ENCODE measurements around the gene PRKCA.

PRKCA gene

DNA sequence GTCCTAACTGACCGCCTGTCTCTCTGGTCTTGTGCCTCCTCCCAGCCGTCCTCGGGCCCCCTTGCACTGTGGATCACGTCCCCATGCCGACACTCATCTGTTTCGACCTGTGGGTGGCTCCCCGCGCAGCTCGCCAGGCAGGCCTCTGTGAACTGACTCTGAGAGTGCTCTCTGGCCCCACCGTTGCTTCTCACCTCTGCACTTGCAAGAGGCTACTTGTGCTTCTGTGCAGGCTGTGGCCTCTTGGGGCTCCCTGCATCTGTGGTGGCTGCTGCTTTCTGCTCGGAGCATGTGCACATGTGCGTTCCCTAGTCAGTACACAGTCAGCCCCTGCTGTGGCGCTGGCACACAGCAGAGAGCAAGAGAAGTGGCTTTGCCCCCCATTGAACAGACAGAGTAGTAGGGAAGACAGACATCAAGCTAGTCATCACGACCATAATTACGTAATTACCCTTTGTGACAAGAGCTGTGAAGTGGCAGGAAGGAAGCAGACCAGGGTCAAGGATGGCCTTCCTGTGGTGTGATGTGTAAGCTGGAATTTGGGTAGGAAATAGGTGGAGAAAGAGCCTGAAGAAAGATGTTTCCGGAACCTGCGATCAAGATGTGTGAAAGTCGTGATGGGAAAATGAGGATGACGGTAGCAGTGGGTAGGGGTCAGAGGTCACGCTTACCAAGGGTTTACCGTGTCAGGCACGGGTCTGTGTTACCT lies 276.5 kb downstream of the PRKCA start:
- Histone ChIP-seq H3K9me2 (replicated peaks; ENCODE audit: control insufficient read depth, low read length) (no peaks in the 10 kb centered on the region), H3F3A (ENCODE audit: control insufficient read depth, insufficient read depth) (no peaks in the 10 kb centered on the region), H3K27ac (ENCODE audit: low read depth, low read length) (no peak overlapping the region), H3K27me3 (ENCODE audit: control insufficient read depth, low read length) (no peaks in the 10 kb centered on the region), H3K4me3 (ENCODE audit: low read length) (no peak overlapping the region), H3K9me3 (ENCODE audit: control insufficient read depth, insufficient read depth, low read length) (no peaks in the 10 kb centered on the region), H3K4me1 (ENCODE audit: control insufficient read depth, low read length) (no peaks in the 10 kb centered on the region), H3K4me2 (ENCODE audit: low read length) (no peak overlapping the region), H3K36me3 (ENCODE audit: control insufficient read depth, low read length) (no peaks in the 10 kb centered on the region), H3K79me2 (ENCODE audit: control insufficient read depth, low read length) (no peaks in the 10 kb centered on the region), H4K20me1 (ENCODE audit: control insufficient read depth, insufficient read depth, low read depth, low read length) (no peaks in the 10 kb centered on the region)
- TF ChIP-seq, protein P1, sequence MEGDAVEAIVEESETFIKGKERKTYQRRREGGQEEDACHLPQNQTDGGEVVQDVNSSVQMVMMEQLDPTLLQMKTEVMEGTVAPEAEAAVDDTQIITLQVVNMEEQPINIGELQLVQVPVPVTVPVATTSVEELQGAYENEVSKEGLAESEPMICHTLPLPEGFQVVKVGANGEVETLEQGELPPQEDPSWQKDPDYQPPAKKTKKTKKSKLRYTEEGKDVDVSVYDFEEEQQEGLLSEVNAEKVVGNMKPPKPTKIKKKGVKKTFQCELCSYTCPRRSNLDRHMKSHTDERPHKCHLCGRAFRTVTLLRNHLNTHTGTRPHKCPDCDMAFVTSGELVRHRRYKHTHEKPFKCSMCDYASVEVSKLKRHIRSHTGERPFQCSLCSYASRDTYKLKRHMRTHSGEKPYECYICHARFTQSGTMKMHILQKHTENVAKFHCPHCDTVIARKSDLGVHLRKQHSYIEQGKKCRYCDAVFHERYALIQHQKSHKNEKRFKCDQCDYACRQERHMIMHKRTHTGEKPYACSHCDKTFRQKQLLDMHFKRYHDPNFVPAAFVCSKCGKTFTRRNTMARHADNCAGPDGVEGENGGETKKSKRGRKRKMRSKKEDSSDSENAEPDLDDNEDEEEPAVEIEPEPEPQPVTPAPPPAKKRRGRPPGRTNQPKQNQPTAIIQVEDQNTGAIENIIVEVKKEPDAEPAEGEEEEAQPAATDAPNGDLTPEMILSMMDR (IDR thresholded peaks at IDR 0.05; ENCODE audit: low read depth, low read length, poor library complexity, severe bottlenecking) = no peak
- TF ChIP-seq EZH2phosphoT487 (IDR thresholded peaks at IDR 0.05; ENCODE audit: borderline replicate concordance, low read length) = no peak

- H3K4me1 ChIP-seq (ENCODE audit: control insufficient read depth, low read length) = no peaks in the 10 kb centered on the region
- no peaks in the 10 kb centered on the region for H3K36me3 ChIP-seq (ENCODE audit: control insufficient read depth, low read length)
- TF ChIP-seq EZH2phosphoT487 (IDR thresholded peaks at IDR 0.05; ENCODE audit: borderline replicate concordance, low read length) = no peak
- TF ChIP-seq, protein P1 (IDR thresholded peaks at IDR 0.05; ENCODE audit: low read depth, low read length, poor library complexity, severe bottlenecking) = no peak
- no peaks in the 10 kb centered on the region for H3K9me2 ChIP-seq (replicated peaks; ENCODE audit: control insufficient read depth, low read length)
- no peak overlapping the region for H3K4me3 ChIP-seq (ENCODE audit: low read length)
- H4K20me1 ChIP-seq (ENCODE audit: control insufficient read depth, insufficient read depth, low read depth, low read length) = no peaks in the 10 kb centered on the region
- H3K27me3 ChIP-seq (ENCODE audit: control insufficient read depth, low read length) = no peaks in the 10 kb centered on the region
- H3K9me3 ChIP-seq (ENCODE audit: control insufficient read depth, insufficient read depth, low read length) = no peaks in the 10 kb centered on the region
- no peaks in the 10 kb centered on the region for H3K79me2 ChIP-seq (ENCODE audit: control insufficient read depth, low read length)
- H3F3A ChIP-seq (ENCODE audit: control insufficient read depth, insufficient read depth) = no peaks in the 10 kb centered on the region
- H3K4me2 ChIP-seq (ENCODE audit: low read length) = no peak overlapping the region
- no peak overlapping the region for H3K27ac ChIP-seq (ENCODE audit: low read depth, low read length)
Measured at GRCh38 chr17:66579556-66579955, 277.1 kb downstream of the PRKCA start.

DNA sequence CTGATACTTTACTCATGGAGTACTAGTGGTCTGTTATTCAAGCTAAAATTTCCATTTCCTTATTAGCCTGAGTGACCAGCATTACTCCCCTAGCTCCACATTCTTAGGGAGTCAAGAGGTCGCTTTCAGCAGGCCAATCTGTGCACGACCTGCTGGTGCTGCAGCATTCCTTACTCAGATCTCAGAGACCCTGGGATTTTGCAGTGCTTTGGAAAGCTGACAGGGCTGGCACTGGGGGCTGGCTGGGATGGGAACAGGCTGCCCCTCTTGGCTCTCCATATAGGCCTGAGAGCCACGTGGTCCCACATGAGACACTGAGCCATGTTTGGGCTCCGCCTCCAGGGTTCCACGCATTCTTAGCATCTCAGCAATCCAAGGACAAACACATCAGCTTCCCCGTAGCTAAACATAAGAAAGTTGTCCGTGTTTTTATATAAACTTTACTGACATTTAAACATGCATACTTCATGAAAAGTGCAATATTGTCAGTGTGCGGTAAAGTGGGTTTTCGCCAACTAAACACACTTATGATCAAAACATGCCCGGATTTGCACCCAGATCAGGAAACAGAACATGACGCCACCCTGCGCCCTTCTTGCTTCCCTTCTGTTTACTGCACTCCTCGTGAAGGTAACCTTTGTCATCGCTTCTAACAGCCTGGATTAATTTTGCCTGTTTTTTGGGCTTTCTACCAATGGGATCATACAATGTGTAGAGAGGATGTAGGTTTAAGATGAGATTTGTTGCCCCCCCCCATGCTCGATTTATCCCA lies 278.0 kb downstream of the PRKCA start:
- H3F3A ChIP-seq (ENCODE audit: control insufficient read depth, insufficient read depth) = no peaks in the 10 kb centered on the region
- no peaks in the 10 kb centered on the region for H3K27me3 ChIP-seq (ENCODE audit: control insufficient read depth, low read length)
- no peaks in the 10 kb centered on the region for H3K36me3 ChIP-seq (ENCODE audit: control insufficient read depth, low read length)
- no peaks in the 10 kb centered on the region for H3K9me3 ChIP-seq (ENCODE audit: control insufficient read depth, insufficient read depth, low read length)
- no peak overlapping the region for H3K4me3 ChIP-seq (ENCODE audit: low read length)
- no peak overlapping the region for H3K27ac ChIP-seq (ENCODE audit: low read depth, low read length)
- H3K4me2 ChIP-seq (ENCODE audit: low read length) = no peak overlapping the region
- no peaks in the 10 kb centered on the region for H4K20me1 ChIP-seq (ENCODE audit: control insufficient read depth, insufficient read depth, low read depth, low read length)
- H3K9me2 ChIP-seq (replicated peaks; ENCODE audit: control insufficient read depth, low read length) = no peaks in the 10 kb centered on the region
- no peaks in the 10 kb centered on the region for H3K79me2 ChIP-seq (ENCODE audit: control insufficient read depth, low read length)
- no peaks in the 10 kb centered on the region for H3K4me1 ChIP-seq (ENCODE audit: control insufficient read depth, low read length)
- no peak for TF ChIP-seq EZH2phosphoT487 (IDR thresholded peaks at IDR 0.05; ENCODE audit: borderline replicate concordance, low read length)
- TF ChIP-seq, protein P1 (IDR thresholded peaks at IDR 0.05; ENCODE audit: low read depth, low read length, poor library complexity, severe bottlenecking) = no peak

All from DOHH2 (cell line).